ENCODE measurements around the gene RTN4RL1. TPM values are rescaled to one million over a fixed set of nuclear protein-coding genes. Genes with fewer than 3 reads are reported as not detected.
A peak's percentile ranks its signal among the peaks of the same experiment; 100 is the strongest.

Gene RTN4RL1
- total and polyA plus RNA-seq, 4 donors: 0.65 to 7.3 (median 2.4) TPM

DNA sequence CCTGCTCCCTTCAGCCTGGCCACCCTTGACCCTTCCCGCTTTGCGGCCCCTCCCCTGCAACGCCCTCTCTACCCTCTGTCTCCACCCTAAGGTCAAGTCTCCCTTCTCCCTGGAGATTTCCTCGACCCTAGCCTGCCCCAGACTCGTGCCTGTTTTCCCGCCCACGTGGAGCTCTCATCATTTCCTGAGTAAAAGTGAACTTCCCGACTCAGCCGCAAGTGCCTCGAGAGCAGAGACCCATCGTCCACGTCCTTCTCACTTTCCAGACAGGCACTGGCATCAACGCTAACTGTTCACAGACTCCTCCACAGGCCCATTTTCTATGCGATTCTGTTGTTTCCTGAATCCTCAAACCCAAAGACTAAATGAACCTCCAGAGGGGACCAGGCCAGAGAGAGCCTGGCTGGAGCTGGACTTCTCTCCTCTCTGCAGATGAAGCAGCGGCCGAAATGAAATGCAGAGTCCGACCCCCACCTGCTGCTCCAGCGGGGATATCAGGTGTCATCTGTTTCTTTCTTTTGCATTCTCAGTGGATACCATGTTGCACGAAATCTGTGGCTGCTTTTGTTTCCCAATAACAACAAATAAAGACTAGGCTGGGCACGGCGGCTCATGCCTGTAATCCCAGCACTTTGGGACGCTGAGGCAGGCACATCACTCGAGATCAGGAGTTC is 52.5 kb downstream of the RTN4RL1 start:
- TF ChIP-seq, protein P1, sequence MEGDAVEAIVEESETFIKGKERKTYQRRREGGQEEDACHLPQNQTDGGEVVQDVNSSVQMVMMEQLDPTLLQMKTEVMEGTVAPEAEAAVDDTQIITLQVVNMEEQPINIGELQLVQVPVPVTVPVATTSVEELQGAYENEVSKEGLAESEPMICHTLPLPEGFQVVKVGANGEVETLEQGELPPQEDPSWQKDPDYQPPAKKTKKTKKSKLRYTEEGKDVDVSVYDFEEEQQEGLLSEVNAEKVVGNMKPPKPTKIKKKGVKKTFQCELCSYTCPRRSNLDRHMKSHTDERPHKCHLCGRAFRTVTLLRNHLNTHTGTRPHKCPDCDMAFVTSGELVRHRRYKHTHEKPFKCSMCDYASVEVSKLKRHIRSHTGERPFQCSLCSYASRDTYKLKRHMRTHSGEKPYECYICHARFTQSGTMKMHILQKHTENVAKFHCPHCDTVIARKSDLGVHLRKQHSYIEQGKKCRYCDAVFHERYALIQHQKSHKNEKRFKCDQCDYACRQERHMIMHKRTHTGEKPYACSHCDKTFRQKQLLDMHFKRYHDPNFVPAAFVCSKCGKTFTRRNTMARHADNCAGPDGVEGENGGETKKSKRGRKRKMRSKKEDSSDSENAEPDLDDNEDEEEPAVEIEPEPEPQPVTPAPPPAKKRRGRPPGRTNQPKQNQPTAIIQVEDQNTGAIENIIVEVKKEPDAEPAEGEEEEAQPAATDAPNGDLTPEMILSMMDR (IDR thresholded peaks at IDR 0.05; ENCODE audit: control extremely low read depth, extremely low read depth): no peak
- H3K9me3 ChIP-seq (ENCODE audit: control insufficient read depth in 4 of 4, insufficient read depth in 3 of 4, low read length in 3 of 4): peaks cover 0 to 10% (median 0%) of the 10 kb centered on the region in 4 donors
- H3K36me3 ChIP-seq (ENCODE audit: control insufficient read depth in 4 of 4, insufficient read depth in 4 of 4, low read length in 4 of 4): no peaks in the 10 kb centered on the region
- H3K9ac ChIP-seq (ENCODE audit: insufficient read depth in 1 of 2, low read length in 2 of 2): no peak overlapping the region
- ATAC-seq (ENCODE audit: insufficient read depth, low FRiP score) (no peak), DNase-seq (peak in 2 of 3 donors; percentile 35 to 38)
- H3K27me3 ChIP-seq (ENCODE audit: control insufficient read depth in 3 of 3, insufficient read depth in 3 of 3, low read length in 2 of 3): peaks cover 0 to 43% (median 18%) of the 10 kb centered on the region in 3 donors
- H3K27ac ChIP-seq (ENCODE audit: low read depth in 1 of 2, low read length in 1 of 2): no peak overlapping the region
- H3K4me1 ChIP-seq (ENCODE audit: control insufficient read depth in 5 of 5, insufficient read depth in 5 of 5, low read length in 5 of 5): peaks cover 0 to 4% (median 0%) of the 10 kb centered on the region in 5 donors
- H3K4me3 ChIP-seq: no peak overlapping the region
- 53 to 54% methylated on average over 23 of the region's 23 CpGs for WGBS, 2 donors

GRCh38 chr17:1970843-1971384 is 54.2 kb downstream of the RTN4RL1 start:
- DNase-seq: no peak

DNA sequence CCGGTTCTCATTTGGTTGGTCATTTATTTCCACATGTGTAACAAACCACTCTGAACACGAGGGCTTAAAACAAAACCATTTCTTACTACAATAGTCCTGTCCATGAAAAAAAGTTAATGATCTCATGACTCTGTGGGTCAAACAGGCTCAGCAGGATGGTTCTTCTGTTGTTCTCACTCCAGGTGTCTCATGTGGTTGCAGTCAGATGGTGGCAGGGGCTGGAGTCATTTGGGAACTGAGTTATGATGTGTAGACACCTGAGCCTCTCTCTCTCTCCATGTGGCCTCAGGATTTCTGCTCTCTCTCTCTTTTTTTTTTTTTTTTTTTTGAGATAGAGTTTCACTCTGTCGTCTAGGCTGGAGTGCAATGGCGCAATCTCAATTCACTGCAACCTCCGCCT is 55.4 kb downstream of the RTN4RL1 start:
- ATAC-seq (ENCODE audit: insufficient read depth, low FRiP score) (no peak), DNase-seq (no peak)
- no peak overlapping the region for H3K9ac ChIP-seq (ENCODE audit: insufficient read depth in 1 of 2, low read length in 2 of 2)
- peaks cover 0 to 9% (median 0%) of the 10 kb centered on the region in 4 donors for H3K9me3 ChIP-seq (ENCODE audit: control insufficient read depth in 4 of 4, insufficient read depth in 3 of 4, low read length in 3 of 4)
- TF ChIP-seq, protein P1 (IDR thresholded peaks at IDR 0.05; ENCODE audit: control extremely low read depth, extremely low read depth): no peak
- peaks cover 0 to 4% (median 0%) of the 10 kb centered on the region in 5 donors for H3K4me1 ChIP-seq (ENCODE audit: control insufficient read depth in 5 of 5, insufficient read depth in 5 of 5, low read length in 5 of 5)
- H3K36me3 ChIP-seq (ENCODE audit: control insufficient read depth in 4 of 4, insufficient read depth in 4 of 4, low read length in 4 of 4): no peaks in the 10 kb centered on the region
- H3K4me3 ChIP-seq: no peak overlapping the region
- no peak overlapping the region for H3K27ac ChIP-seq (ENCODE audit: low read depth in 1 of 2, low read length in 1 of 2)
- 78 to 91% methylated on average over 5 of the region's 5 CpGs for WGBS, 2 donors
- H3K27me3 ChIP-seq (ENCODE audit: control insufficient read depth in 3 of 3, insufficient read depth in 3 of 3, low read length in 2 of 3): peaks cover 0 to 23% (median 8%) of the 10 kb centered on the region in 3 donors

More at GRCh38 chr17:1970843-1971384, 54.2 kb downstream of the RTN4RL1 start:
- TF ChIP-seq, protein P1 (IDR thresholded peaks at IDR 0.05; ENCODE audit: control extremely low read depth, extremely low read depth): no peak
- WGBS, 2 donors: 72 to 80% methylated on average over 12 of the region's 12 CpGs
- Histone ChIP-seq H3K4me3 (no peak overlapping the region), H3K9ac (ENCODE audit: insufficient read depth in 1 of 2, low read length in 2 of 2) (no peak overlapping the region), H3K27me3 (ENCODE audit: control insufficient read depth in 3 of 3, insufficient read depth in 3 of 3, low read length in 2 of 3) (peaks cover 0 to 29% (median 10%) of the 10 kb centered on the region in 3 donors), H3K27ac (ENCODE audit: low read depth in 1 of 2, low read length in 1 of 2) (no peak overlapping the region), H3K4me1 (ENCODE audit: control insufficient read depth in 5 of 5, insufficient read depth in 5 of 5, low read length in 5 of 5) (peaks cover 0 to 4% (median 0%) of the 10 kb centered on the region in 5 donors), H3K9me3 (ENCODE audit: control insufficient read depth in 4 of 4, insufficient read depth in 3 of 4, low read length in 3 of 4) (peaks cover 0 to 10% (median 0%) of the 10 kb centered on the region in 4 donors), H3K36me3 (ENCODE audit: control insufficient read depth in 4 of 4, insufficient read depth in 4 of 4, low read length in 4 of 4) (no peaks in the 10 kb centered on the region)
- no peak for ATAC-seq (ENCODE audit: insufficient read depth, low FRiP score)
